ENCODE results near the gene MBNL2. TPM values are rescaled to one million over a fixed set of nuclear protein-coding genes. Genes with fewer than 3 reads are reported as not detected.

MBNL2 gene
- total and polyA plus RNA-seq, 2 experiments from 2014 or later, result 27.4 to 97.9 TPM

- Histone ChIP-seq H3K36me3 (replicated peaks; ENCODE audit: insufficient read depth, low read depth) (no peaks in the 10 kb centered on the region), H3K4me3 (no peak overlapping the region), H4K20me1 (ENCODE audit: insufficient read depth, poor library complexity, severe bottlenecking) (no peaks in the 10 kb centered on the region), H3K27me3 (no peaks in the 10 kb centered on the region), H3K9me3 (ENCODE audit: low read depth) (no peaks in the 10 kb centered on the region), H3K27ac (no peak overlapping the region), H2AFZ (no peak overlapping the region), H3K79me2 (no peaks in the 10 kb centered on the region), H3K4me1 (ENCODE audit: insufficient read depth) (no peaks in the 10 kb centered on the region), H3K4me2 (no peak overlapping the region), H3K9me2 (replicated peaks; ENCODE audit: insufficient read depth) (no peaks in the 10 kb centered on the region)
- TF ChIP-seq EZH2 (IDR thresholded peaks at IDR 0.05; ENCODE audit: borderline replicate concordance), result no peak
- TF ChIP-seq, protein P1, sequence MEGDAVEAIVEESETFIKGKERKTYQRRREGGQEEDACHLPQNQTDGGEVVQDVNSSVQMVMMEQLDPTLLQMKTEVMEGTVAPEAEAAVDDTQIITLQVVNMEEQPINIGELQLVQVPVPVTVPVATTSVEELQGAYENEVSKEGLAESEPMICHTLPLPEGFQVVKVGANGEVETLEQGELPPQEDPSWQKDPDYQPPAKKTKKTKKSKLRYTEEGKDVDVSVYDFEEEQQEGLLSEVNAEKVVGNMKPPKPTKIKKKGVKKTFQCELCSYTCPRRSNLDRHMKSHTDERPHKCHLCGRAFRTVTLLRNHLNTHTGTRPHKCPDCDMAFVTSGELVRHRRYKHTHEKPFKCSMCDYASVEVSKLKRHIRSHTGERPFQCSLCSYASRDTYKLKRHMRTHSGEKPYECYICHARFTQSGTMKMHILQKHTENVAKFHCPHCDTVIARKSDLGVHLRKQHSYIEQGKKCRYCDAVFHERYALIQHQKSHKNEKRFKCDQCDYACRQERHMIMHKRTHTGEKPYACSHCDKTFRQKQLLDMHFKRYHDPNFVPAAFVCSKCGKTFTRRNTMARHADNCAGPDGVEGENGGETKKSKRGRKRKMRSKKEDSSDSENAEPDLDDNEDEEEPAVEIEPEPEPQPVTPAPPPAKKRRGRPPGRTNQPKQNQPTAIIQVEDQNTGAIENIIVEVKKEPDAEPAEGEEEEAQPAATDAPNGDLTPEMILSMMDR (IDR thresholded peaks at IDR 0.05; ENCODE audit: poor library complexity), result no peak
- TF ChIP-seq EZH2phosphoT487 (IDR thresholded peaks at IDR 0.05; ENCODE audit: low read depth, severe bottlenecking, unreplicated experiment), result no peak
- 93% methylated on average over 6 of the region's 6 CpGs for WGBS (ENCODE audit: low lambda C conversion rate, missing lambda C conversion rate)
- DNase-seq (ENCODE audit: low spot score), result no peak
These were observed 189.9 kb downstream of the MBNL2 start for GRCh38 chr13:97411984-97412383.

DNA sequence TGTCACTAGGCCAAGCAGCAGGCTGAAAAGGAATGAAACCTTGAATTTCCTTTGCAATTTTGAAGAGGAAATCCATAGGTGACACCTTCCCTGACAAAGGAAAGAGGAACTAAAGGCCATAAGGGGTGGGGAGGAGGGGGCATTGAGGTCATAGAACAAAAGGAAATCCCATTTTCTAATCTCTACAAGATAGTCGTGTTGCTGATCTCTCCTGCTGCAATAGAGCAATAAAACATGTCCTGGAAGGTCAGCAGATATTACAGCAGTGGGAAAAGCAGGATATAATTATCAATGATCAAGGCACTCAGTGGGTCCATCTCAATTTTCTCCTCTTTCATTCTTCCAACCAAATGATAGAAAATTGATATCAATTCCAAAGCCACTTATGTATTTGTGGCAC lies 191.6 kb downstream of the MBNL2 start:
- WGBS (ENCODE audit: low lambda C conversion rate, missing lambda C conversion rate), result 18% methylated on average over 1 of the region's 1 CpG

GRCh38 chr13:97414392-97414791 lies 192.3 kb downstream of the MBNL2 start:
- Histone ChIP-seq H3K9me2 (replicated peaks; ENCODE audit: insufficient read depth) (no peaks in the 10 kb centered on the region), H3K9me3 (ENCODE audit: low read depth) (no peaks in the 10 kb centered on the region), H3K79me2 (no peaks in the 10 kb centered on the region), H3K36me3 (replicated peaks; ENCODE audit: insufficient read depth, low read depth) (no peaks in the 10 kb centered on the region), H3K27ac (no peak overlapping the region), H2AFZ (no peak overlapping the region), H3K27me3 (no peaks in the 10 kb centered on the region), H3K4me2 (no peak overlapping the region), H3K4me1 (ENCODE audit: insufficient read depth) (no peaks in the 10 kb centered on the region), H4K20me1 (ENCODE audit: insufficient read depth, poor library complexity, severe bottlenecking) (no peaks in the 10 kb centered on the region), H3K4me3 (no peak overlapping the region)
- DNase-seq (ENCODE audit: low spot score), result no peak
- WGBS (ENCODE audit: low lambda C conversion rate, missing lambda C conversion rate), result 73% methylated on average over 4 of the region's 4 CpGs
- TF ChIP-seq EZH2phosphoT487 (IDR thresholded peaks at IDR 0.05; ENCODE audit: low read depth, severe bottlenecking, unreplicated experiment) (no peak), EZH2 (IDR thresholded peaks at IDR 0.05; ENCODE audit: borderline replicate concordance) (no peak)
- TF ChIP-seq, protein P1 (IDR thresholded peaks at IDR 0.05; ENCODE audit: poor library complexity), result no peak

More for the DNA sequence above, 191.6 kb downstream of the MBNL2 start:
- DNase-seq (ENCODE audit: low spot score), result no peak
- TF ChIP-seq EZH2phosphoT487 (IDR thresholded peaks at IDR 0.05; ENCODE audit: low read depth, severe bottlenecking, unreplicated experiment), result no peak
- TF ChIP-seq, protein P1 (IDR thresholded peaks at IDR 0.05; ENCODE audit: poor library complexity), result no peak
- TF ChIP-seq EZH2 (IDR thresholded peaks at IDR 0.05; ENCODE audit: borderline replicate concordance), result no peak
- Histone ChIP-seq H3K79me2 (no peaks in the 10 kb centered on the region), H3K4me3 (no peak overlapping the region), H3K4me2 (no peak overlapping the region), H3K27me3 (no peaks in the 10 kb centered on the region), H3K9me3 (ENCODE audit: low read depth) (no peaks in the 10 kb centered on the region), H4K20me1 (ENCODE audit: insufficient read depth, poor library complexity, severe bottlenecking) (no peaks in the 10 kb centered on the region), H3K27ac (no peak overlapping the region), H3K4me1 (ENCODE audit: insufficient read depth) (no peaks in the 10 kb centered on the region), H3K9me2 (replicated peaks; ENCODE audit: insufficient read depth) (no peaks in the 10 kb centered on the region), H2AFZ (no peak overlapping the region), H3K36me3 (replicated peaks; ENCODE audit: insufficient read depth, low read depth) (no peaks in the 10 kb centered on the region)

GRCh38 chr13:97417698-97418097 lies 195.6 kb downstream of the MBNL2 start:
- TF ChIP-seq, protein P1 (IDR thresholded peaks at IDR 0.05; ENCODE audit: poor library complexity), result no peak
- TF ChIP-seq EZH2 (IDR thresholded peaks at IDR 0.05; ENCODE audit: borderline replicate concordance) (no peak), EZH2phosphoT487 (IDR thresholded peaks at IDR 0.05; ENCODE audit: low read depth, severe bottlenecking, unreplicated experiment) (no peak)
- Histone ChIP-seq H3K9me2 (replicated peaks; ENCODE audit: insufficient read depth) (no peaks in the 10 kb centered on the region), H3K4me1 (ENCODE audit: insufficient read depth) (no peaks in the 10 kb centered on the region), H2AFZ (no peak overlapping the region), H3K4me2 (no peak overlapping the region), H3K27me3 (no peaks in the 10 kb centered on the region), H3K79me2 (no peaks in the 10 kb centered on the region), H3K9me3 (ENCODE audit: low read depth) (no peaks in the 10 kb centered on the region), H4K20me1 (ENCODE audit: insufficient read depth, poor library complexity, severe bottlenecking) (no peaks in the 10 kb centered on the region), H3K27ac (no peak overlapping the region), H3K36me3 (replicated peaks; ENCODE audit: insufficient read depth, low read depth) (no peaks in the 10 kb centered on the region), H3K4me3 (no peak overlapping the region)
- no peak for DNase-seq (ENCODE audit: low spot score)
- WGBS (ENCODE audit: low lambda C conversion rate, missing lambda C conversion rate), result 69% methylated on average over 5 of the region's 5 CpGs
